H1 (cell line): ENCODE measurements around the gene TWF2. TPM values are rescaled to one million over a fixed set of nuclear protein-coding genes. Genes with fewer than 3 reads are reported as not detected.

Experiments used
- BCL11A ChIP-seq, 2 experiments: IDR thresholded peaks; one replicate each; pipeline ENCODE4 v1.6.1; 2011; ENCODE audit warnings: low read depth in 2 of 2, low read length in 2 of 2, mild to moderate bottlenecking in 2 of 2
- BRCA1 ChIP-seq: IDR thresholded peaks from 2 replicates; pipeline ENCODE4 v1.6.1; 2012; ENCODE audit warnings: low read depth, low read length, improper control_type of control experiment
- CEBPB ChIP-seq: IDR thresholded peaks from 2 replicates; pipeline ENCODE4 v1.6.1; 2012; ENCODE audit warnings: low read depth, low read length
- CHD2 ChIP-seq: IDR thresholded peaks from 2 replicates; pipeline ENCODE4 v1.6.1; 2012; ENCODE audit warnings: low read length, improper control_type of control experiment
- CREB1 ChIP-seq: IDR thresholded peaks from 2 replicates; pipeline ENCODE4 v1.6.1; 2012; ENCODE audit warnings: inconsistent platforms
- CTBP2 ChIP-seq: IDR thresholded peaks from 2 replicates; pipeline ENCODE4 v1.7.0; 2011; ENCODE audit warnings: borderline replicate concordance, mild to moderate bottlenecking, moderate library complexity, mixed read lengths, low read length; ENCODE audit not compliant: insufficient read depth, insufficient read length
- EZH2 ChIP-seq: fragments of 200-600 bp; sonication (generic); IDR thresholded peaks from 2 replicates; pipeline ENCODE4 v1.7.1; 2012; ENCODE audit warnings: low read depth, mild to moderate bottlenecking, moderate library complexity, low read length, inconsistent platforms; ENCODE audit not compliant: severe bottlenecking
- FOSL1 ChIP-seq: IDR thresholded peaks from 2 replicates; pipeline ENCODE4 v1.6.1; 2011; ENCODE audit warnings: mild to moderate bottlenecking, low read depth, low read length, moderate library complexity; ENCODE audit not compliant: insufficient read depth
- JUN ChIP-seq: IDR thresholded peaks from 2 replicates; pipeline ENCODE4 v1.6.1; 2011; ENCODE audit warnings: low read depth, mild to moderate bottlenecking, improper control_type of control experiment, low read length
- KDM1A ChIP-seq: fragments of 200-600, 300-600 bp; sonication (generic); IDR thresholded peaks from 2 replicates; pipeline ENCODE4 v1.7.1; 2016; ENCODE audit warnings: mild to moderate bottlenecking, low read length, borderline replicate concordance
- KDM4A ChIP-seq: IDR thresholded peaks from one replicate; pipeline ENCODE4 v1.7.1; 2012; ENCODE audit warnings: low read depth, mild to moderate bottlenecking, moderate library complexity, low read length, inconsistent platforms; ENCODE audit not compliant: severe bottlenecking
- NANOG ChIP-seq: IDR thresholded peaks from 2 replicates; pipeline ENCODE4 v1.6.1; 2011; ENCODE audit warnings: low read length, low read depth, mild to moderate bottlenecking, inconsistent platforms; ENCODE audit not compliant: insufficient read depth, poor library complexity, severe bottlenecking
- PHF8 ChIP-seq: fragments of 200-600 bp; sonication (generic); conservative IDR thresholded peaks from 2 replicates; pipeline ENCODE4 v1.7.1; 2012; ENCODE audit warnings: low read depth, mild to moderate bottlenecking, inconsistent platforms, low read length, moderate library complexity
- POLR2A ChIP-seq, 2 experiments: IDR thresholded peaks; 1 replicate in 1 of 2; 2 replicates in 1 of 2; pipeline ENCODE4 v1.6.1; 2011; ENCODE audit warnings: low read depth in 2 of 2, low read length in 2 of 2, mild to moderate bottlenecking in 2 of 2; ENCODE audit errors: control extremely low read depth in 1 of 2
- POLR2AphosphoS5 ChIP-seq: IDR thresholded peaks from 2 replicates; pipeline ENCODE4 v1.6.1; 2011; ENCODE audit warnings: low read depth, low read length
- POU5F1 ChIP-seq: IDR thresholded peaks from 2 replicates; pipeline ENCODE4 v1.6.1; 2011; ENCODE audit warnings: low read depth, mild to moderate bottlenecking, low read length, moderate library complexity
- RNF2 ChIP-seq: fragments of 200-900, 300-1000 bp; sonication (generic); IDR thresholded peaks from 2 replicates; pipeline ENCODE4 v1.7.1; 2016; ENCODE audit warnings: borderline replicate concordance, low read depth, mild to moderate bottlenecking, antibody characterized with exemption, low read length; ENCODE audit not compliant: poor library complexity, severe bottlenecking; ENCODE audit errors: missing control alignments
- SIN3A ChIP-seq, 2 experiments: IDR thresholded peaks in 1 of 2; conservative IDR thresholded peaks in 1 of 2; 2 replicates each; pipeline ENCODE4 v1.6.1; 2011 to 2012; ENCODE audit warnings: low read length in 2 of 2, improper control_type of control experiment in 1 of 2, low read depth in 1 of 2, mild to moderate bottlenecking in 1 of 2
- SP2 ChIP-seq: IDR thresholded peaks from 2 replicates; pipeline ENCODE4 v1.6.1; 2012; ENCODE audit warnings: mild to moderate bottlenecking, low read length, inconsistent platforms
- SP4 ChIP-seq: IDR thresholded peaks from 2 replicates; pipeline ENCODE4 v1.6.1; 2012; ENCODE audit warnings: low read length, inconsistent platforms
- SRF ChIP-seq: IDR thresholded peaks from 2 replicates; pipeline ENCODE4 v1.6.1; 2011; ENCODE audit warnings: mild to moderate bottlenecking, low read depth, low read length, moderate library complexity
- TBP ChIP-seq: IDR thresholded peaks from 2 replicates; pipeline ENCODE4 v1.6.1; 2011; ENCODE audit warnings: low read depth, low read length, improper control_type of control experiment
- polyA plus RNA-seq, 7 experiments: library from polyadenylated mRNA; depleted of rRNA in 3 of 7; stranded (reverse) in 5 of 7; unstranded in 2 of 7; fragments of >200 nt in 5 of 7; fragments of 200-250 nt in 2 of 7; gene quantifications; 1 replicate in 5 of 7; 2 replicates in 1 of 7; 4 replicates in 1 of 7; pipeline versions ENCODE4 v1.2.1 to v1.2.3, GENCODE V29; 2011 to 2013; ENCODE audit warnings: missing spikeins in 2 of 7, mixed read lengths in 2 of 7
- total RNA-seq: library from RNA; stranded (reverse); fragmentation: NEBNext Ultra II Directional; extraction: Animal tissue kit (Norgen Biotek cat#: 25700); gene quantifications from 2 replicates; pipeline ENCODE4 v1.2.1, GENCODE V29; 2021
- TF ChIP-seq, protein P1 (sequence below), 3 experiments: IDR thresholded peaks; 1 replicate in 2 of 3; 2 replicates in 1 of 3; pipeline versions ENCODE4 v1.5.1 to v1.6.1; 2011; ENCODE audit warnings: low read length in 3 of 3, mild to moderate bottlenecking in 3 of 3, inconsistent platforms in 2 of 3, low read depth in 1 of 3, moderate library complexity in 1 of 3; ENCODE audit not compliant: insufficient read depth in 1 of 3; ENCODE audit errors: control extremely low read depth in 1 of 3

TWF2 gene
- total and polyA plus RNA-seq, 2 of the 8 experiments (the other 6 are each of a cell fraction or from before 2014, with no cell fraction given): 65.2 to 90.4 TPM

DNA sequence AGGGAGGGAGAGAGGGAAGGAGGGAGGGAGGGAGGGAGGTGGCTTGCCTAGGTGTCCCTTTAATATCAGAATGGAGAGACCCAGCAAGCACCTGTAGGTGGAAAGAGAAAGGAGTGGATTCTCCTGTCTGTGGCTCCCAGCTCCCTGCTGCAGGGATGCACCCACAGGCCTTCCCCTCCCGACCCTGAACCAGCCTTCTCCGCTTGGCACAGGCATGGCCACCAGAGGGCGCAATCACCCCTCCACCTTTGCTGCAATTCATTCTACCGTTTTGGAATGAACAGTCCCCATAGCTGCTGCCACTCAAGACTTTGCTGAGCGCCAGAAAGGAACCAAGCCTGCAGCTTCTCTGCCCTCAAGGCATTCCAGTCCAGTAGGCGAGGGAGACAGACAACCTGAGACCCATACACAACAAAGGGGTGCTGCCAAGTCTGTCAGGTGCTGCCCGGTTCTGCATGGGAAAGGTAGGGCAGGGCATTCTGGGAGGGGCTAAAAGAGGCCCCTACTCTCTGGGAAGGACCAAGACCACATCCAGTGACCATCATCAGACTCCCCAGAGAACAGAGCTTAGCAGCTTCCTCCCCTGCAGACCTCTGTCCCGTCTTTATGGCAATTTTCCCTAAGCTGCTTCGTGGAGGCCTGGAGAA lies 18.5 kb downstream of the TWF2 start (continued):
- TF ChIP-seq KDM1A: no peak
- TF ChIP-seq CREB1: 0 out of 2 replicates have a peak, but pooled peaks have one; percentile 34
- TF ChIP-seq TBP: no peak
- TF ChIP-seq BRCA1: no peak
- TF ChIP-seq PHF8: no peak
- TF ChIP-seq POLR2A (IDR thresholded peaks at IDR 0.05; ENCODE audit: control extremely low read depth in 1 of 2, low read depth in 2 of 2, low read length in 2 of 2): no peak
- no peak for TF ChIP-seq SP4
- no peak for TF ChIP-seq NANOG
- TF ChIP-seq SRF: no peak
- TF ChIP-seq JUN: no peak
- TF ChIP-seq POLR2AphosphoS5: no peak
- no peak for TF ChIP-seq CTBP2
- no peak for TF ChIP-seq RNF2
- TF ChIP-seq CEBPB: no peak
- TF ChIP-seq CHD2: no peak
- no peak for TF ChIP-seq KDM4A
- no peak for TF ChIP-seq FOSL1
- no peak for TF ChIP-seq SP2
- TF ChIP-seq, protein P1, sequence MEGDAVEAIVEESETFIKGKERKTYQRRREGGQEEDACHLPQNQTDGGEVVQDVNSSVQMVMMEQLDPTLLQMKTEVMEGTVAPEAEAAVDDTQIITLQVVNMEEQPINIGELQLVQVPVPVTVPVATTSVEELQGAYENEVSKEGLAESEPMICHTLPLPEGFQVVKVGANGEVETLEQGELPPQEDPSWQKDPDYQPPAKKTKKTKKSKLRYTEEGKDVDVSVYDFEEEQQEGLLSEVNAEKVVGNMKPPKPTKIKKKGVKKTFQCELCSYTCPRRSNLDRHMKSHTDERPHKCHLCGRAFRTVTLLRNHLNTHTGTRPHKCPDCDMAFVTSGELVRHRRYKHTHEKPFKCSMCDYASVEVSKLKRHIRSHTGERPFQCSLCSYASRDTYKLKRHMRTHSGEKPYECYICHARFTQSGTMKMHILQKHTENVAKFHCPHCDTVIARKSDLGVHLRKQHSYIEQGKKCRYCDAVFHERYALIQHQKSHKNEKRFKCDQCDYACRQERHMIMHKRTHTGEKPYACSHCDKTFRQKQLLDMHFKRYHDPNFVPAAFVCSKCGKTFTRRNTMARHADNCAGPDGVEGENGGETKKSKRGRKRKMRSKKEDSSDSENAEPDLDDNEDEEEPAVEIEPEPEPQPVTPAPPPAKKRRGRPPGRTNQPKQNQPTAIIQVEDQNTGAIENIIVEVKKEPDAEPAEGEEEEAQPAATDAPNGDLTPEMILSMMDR (IDR thresholded peaks at IDR 0.05; ENCODE audit: control extremely low read depth in 1 of 3, insufficient read depth in 1 of 3, low read depth in 1 of 3, low read length in 3 of 3): peak in 2 of 3 experiments; percentile 87 to 99; a peak in 3 of 4 replicates
- TF ChIP-seq EZH2: no peak
- no peak for TF ChIP-seq POU5F1
- TF ChIP-seq SIN3A (conservative IDR thresholded peaks at IDR 0.05 in 1 of 2, IDR thresholded peaks at IDR 0.05 in 1 of 2; ENCODE audit: low read depth in 1 of 2, low read length in 2 of 2): no peak
- no peak for TF ChIP-seq BCL11A (IDR thresholded peaks at IDR 0.05; ENCODE audit: low read depth in 2 of 2, low read length in 2 of 2)
